ENCODE measurements around the gene KCNC2. TPM values are rescaled to one million over a fixed set of nuclear protein-coding genes. Genes with fewer than 3 reads are reported as not detected.
"Not testable (repeated sequence)": the region's sequence is repeated elsewhere in the genome, so short reads cannot be mapped to it uniquely, and the experiment has no call there.

The KCNC2 gene
- not detected in 2 replicates for total RNA-seq (2014; rRNA removed; shearing (Covaris generic))
- not detected in 2 replicates for polyA plus RNA-seq (2015; cell fraction: cytosol; rRNA removed)
- not detected in 2 replicates for polyA plus RNA-seq (2015; cell fraction: nucleus; rRNA removed)

- DNase-seq (ENCODE audit: low read depth) = no peak
These were observed at the start of gene KCNC2 for GRCh38 chr12:75209812-75210138. Gene KCNC2 (minus strand): TSS chr12:75209839.

- no peak for DNase-seq (ENCODE audit: low read depth)
These were observed 49.5 kb upstream of the KCNC2 start for GRCh38 chr12:75259143-75259542.

GRCh38 chr12:75257510-75257909 is 47.9 kb upstream of the KCNC2 start:
- DNase-seq (ENCODE audit: low read depth) = no peak

GRCh38 chr12:75245108-75245507 is 35.5 kb upstream of the KCNC2 start:
- no peak for DNase-seq (ENCODE audit: low read depth)

DNA sequence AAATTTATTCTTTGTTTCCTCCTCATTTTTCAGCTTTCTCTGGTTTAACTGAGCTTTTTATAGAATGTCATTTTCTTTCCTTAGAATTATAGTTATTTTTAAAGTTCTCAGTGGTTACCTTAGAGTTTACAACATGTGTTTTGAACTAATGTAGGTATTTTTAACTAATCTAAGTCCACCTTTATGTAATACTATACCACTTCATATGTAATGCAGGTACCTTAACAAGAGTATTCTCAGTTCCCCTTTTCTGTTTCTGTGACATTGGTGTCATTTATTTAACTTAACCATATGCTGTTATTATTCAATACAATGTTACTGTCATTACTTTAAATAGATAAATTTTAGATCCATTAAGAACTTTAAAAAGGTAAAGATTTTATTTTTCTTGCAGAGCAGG is 30.3 kb upstream of the KCNC2 start:
- no peak for DNase-seq (ENCODE audit: low read depth)

GRCh38 chr12:75236206-75236605 is 26.6 kb upstream of the KCNC2 start:
- peak; percentile 37 for DNase-seq (ENCODE audit: low read depth)

GRCh38 chr12:75227132-75227531 is 17.5 kb upstream of the KCNC2 start:
- no peak for DNase-seq (ENCODE audit: low read depth)

DNA sequence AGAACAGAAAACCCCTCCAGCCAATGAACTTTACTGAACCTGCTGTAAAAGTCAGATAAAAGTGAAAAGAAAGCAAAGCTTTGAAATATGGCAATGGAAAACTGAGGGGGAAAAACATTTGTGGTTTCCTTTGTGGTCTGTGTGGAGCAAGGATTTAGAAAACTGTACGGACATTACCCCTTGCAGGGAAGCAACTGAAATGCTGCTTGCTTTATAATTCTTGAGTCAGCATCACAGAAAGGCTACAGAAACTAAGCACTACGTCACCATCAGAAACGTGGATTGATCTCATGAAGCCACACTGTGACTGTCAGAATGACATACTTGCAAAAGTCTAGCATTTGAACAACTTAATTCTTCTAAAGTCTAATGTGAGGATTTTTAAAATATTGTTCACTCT is 2.4 kb upstream of the KCNC2 start:
- peak; percentile 59 for DNase-seq (ENCODE audit: low read depth)

DNA sequence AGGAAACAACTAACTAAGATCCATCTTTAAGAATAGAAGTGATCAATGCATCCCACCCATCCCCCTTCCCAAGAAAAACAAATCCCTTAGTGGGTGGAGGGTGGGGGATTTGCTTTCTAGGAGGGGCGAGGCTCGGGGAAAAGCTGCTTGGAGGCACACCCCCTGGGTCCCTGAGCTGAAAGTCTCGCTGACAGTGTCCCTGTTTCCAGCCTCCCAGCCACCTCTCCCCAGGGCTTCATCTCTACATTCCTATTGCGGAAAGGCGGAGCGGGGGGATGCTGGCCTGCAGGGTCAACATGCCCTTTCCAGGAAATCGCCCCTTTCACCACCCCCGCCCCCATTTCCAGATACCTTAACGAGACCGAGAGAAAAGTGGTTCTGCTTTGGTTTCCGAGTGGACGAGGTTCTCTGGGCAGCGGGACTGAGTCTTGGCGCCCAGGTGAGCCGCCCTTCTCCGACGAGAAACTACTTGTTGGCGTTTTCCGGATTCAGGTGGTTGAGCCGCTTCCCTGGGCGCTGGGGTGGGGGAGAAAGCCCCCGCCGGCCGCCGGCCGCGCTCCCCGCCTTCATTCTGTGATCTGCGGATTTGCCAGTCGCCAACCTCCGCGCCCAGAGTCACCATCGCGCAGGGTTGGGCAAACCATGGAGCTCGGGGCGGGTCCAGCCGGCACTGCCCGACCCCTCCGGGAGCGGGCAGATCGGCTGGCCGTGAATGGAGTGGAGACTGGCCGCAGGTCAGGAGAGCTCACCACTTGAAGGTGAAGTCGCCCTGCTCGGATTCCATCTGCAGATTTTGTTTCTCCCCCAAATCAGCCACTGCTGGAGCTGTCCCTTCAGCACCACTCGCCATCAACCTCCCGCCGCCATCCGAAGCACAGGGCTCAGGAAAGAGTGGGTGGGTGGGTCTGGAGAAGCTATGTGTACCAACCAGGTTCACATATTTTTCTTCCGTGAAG is 505 bp downstream of the KCNC2 start:
- peak; percentile 33 for DNase-seq (ENCODE audit: low read depth)

- no peak for DNase-seq (ENCODE audit: low read depth)
These were observed 2.1 kb downstream of the KCNC2 start for GRCh38 chr12:75207338-75208083.

DNA sequence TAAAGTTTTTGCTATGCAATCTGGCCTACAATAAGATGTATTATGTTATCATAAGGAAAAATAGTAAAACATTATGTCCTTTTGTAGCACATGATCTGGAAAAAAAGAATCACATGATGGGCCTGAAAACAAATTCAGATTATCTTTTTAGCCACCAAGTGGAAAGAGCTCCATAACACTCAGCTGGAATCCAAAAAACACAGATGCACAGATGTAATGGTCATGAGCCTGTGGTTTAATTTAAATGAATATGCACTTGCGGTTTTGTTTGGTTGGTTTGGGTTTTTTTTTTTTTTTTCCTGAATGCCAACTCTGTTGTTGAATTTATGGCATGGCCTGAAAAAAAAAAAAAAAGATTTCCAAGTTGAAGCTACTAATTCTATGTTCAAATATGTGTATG is 4.1 kb downstream of the KCNC2 start:
- DNase-seq (ENCODE audit: low read depth) = peak; percentile 19

GRCh38 chr12:75196865-75197264 is 12.8 kb downstream of the KCNC2 start:
- DNase-seq (ENCODE audit: low read depth) = peak; percentile 60

GRCh38 chr12:75196408-75196807 is 13.2 kb downstream of the KCNC2 start:
- no peak for DNase-seq (ENCODE audit: low read depth)

- no peak for DNase-seq (ENCODE audit: low read depth)
These were observed 15.4 kb downstream of the KCNC2 start for GRCh38 chr12:75194250-75194649.

GRCh38 chr12:75192196-75192595 is 17.4 kb downstream of the KCNC2 start:
- DNase-seq (ENCODE audit: low read depth) = no peak

DNA sequence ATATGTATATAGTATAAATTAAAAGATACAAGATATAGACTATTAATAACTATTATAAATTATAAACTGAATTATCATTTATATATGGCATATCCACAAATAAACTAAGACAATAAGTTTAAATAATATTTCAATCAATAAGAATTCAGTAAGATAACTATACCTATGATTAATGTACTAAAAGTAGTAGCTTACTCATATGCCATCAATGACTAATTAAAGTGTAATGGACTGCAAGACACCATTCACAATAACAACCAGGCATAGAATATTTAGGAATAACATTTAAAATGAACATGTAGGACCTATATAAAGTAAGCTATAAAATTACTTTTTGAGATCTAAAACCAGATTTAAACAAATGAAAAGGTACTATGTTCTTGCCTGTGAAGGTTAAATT is 18.8 kb downstream of the KCNC2 start:
- DNase-seq (ENCODE audit: low read depth) = no peak

DNA sequence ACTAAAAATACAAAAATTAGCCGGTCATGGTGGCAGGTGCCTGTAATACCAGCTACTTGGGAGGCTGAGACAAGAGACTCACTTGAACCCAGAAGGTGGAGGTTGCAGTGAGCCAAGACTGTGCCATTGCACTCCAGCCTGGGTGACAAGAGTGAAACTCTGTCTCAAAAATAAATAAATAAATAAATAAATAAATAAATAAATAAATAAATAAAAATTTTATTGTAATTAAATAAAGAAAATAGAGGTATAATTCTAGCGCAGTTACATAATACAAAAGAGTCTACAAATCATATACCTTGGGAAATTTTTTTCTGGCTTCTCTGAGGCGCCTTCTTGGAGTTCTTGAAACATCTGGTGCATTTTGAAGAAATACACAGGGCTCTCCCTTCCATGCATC is 23.8 kb downstream of the KCNC2 start:
- not testable (repeated sequence) for DNase-seq (ENCODE audit: low read depth)

DNA sequence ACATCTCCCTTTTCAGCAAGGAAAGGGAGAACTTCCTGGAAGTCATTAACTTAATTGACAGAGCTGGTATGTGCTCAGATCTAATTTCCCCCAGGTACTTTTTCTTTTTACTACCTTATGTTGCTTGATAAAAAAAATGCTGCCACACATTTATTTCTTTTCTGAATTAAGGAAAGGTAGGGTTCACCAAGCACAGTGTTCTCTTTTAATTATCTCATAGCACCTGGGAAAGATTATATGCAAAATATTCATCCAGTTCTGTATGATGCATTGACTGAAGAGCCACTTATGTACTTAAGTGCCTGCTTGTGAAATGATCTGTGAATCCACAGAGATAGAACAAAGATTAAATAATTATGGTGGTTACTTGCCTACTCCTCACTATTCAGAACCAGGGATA is 25.1 kb downstream of the KCNC2 start:
- DNase-seq (ENCODE audit: low read depth) = no peak

DNA sequence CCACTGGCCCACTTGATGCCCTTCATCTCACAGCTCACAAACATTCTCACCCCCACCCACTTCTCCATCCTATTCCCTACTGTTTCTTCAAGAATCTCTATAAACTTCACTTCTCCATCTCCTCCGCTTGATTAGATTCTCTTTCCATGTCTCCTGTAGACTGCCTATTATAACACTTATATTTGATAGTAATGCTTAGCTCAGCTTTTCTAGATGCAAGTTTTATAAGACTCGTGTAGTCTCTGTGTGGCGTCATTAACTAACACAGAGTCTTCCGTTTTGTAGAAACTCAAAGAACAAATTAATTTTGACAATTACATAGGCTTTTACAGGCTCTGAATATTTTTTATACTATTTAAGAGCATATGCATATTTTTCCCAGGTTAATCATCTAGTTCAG is 25.7 kb downstream of the KCNC2 start:
- DNase-seq (ENCODE audit: low read depth) = no peak

DNA sequence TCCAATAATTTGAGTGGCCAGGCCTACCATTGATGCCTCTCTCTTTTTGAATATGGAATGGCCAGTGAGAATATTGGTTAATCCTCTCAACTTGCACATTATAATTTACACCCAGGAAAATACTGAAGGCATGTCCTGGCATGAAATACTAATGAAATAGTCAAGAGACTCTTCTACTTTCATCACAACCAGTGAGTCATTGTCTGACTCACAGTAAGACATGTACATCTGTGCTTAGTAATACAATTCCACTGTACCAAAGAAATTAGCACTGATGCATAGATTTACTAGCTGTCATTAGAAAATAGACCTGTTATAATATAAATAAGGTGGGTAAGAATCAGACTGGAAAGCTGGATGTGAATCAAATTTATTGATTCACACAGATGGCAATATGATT is 31.6 kb downstream of the KCNC2 start:
- DNase-seq (ENCODE audit: low read depth) = peak; percentile 86

DNA sequence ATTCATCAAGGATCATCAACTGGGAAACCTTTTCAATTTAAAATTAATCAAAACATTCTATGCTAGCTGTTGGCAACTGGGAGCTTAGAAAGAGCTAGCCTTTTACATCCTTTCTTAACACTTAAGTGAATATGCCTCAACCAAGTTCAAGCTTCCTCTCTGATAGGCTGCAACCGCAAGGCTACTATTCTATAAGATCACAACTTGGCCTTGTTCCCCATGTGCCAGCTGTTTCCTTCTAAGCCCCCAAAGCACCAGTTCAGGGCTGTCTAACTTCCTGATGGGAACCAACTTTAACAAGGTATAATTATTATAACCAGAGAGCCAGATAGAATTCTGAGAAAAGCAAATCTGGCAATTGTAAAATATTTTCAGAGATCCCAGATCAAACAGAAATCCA is 37.0 kb downstream of the KCNC2 start:
- no peak for DNase-seq (ENCODE audit: low read depth)

DNA sequence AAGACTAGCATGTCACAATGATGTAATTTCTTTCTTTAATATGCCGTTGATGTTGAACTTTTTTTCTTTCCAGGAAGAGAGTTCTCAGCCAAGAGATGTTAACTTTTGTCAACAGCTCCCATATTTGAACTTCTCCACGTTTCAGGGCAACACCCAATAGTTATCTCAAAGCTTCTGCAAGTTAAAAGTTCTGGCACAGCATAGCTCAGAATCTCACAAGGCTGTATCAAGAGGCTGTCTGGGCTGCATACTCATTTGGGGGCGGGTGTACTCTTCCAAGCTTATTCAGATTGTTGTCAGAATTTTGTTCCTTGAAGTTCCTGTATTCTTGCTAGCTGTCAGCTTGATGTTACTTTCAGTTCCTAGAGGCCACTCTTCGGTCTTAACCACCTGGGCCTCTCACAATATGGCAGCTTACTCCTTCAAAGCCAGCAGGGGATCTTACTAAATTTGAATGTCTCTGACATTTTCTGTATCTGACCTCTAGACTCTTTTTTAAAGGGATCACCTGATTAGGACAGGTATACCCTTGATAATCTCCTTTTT is 38.9 kb downstream of the KCNC2 start:
- DNase-seq (ENCODE audit: low read depth) = no peak

Data from HT1080 (cell line).